Right kidney (tissue), 1 donor: Measurements from ENCODE around the gene DCAF6.
"Not testable (repeated sequence)": the region's sequence is repeated elsewhere in the genome, so short reads cannot be mapped to it uniquely, and the experiment has no call there.

Experiments used
- DNase-seq: peaks from one replicate; pipeline ENCODE4 v3.0.0-alpha.2; 2016

Gene DCAF6

DNA sequence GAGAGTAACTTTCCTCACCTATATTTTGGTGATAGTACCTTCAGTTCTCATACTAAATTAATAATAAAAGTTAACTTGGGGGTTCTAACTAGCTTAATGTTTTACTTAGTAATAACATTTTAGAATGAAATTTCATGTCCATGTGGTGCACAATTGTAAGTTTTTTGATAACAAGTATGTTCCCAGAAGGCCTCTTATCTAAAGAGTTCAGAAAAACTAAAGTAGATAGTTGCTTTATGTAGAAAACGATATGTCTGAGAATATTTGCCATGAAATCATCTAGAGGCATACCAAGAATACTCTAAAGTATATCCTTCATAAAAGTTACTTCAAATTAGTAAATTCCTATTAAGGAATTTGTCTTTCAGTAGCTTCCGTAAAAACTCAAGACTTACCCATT, 12.4 kb upstream of the DCAF6 start:
- DNase-seq, result no peak

DNA sequence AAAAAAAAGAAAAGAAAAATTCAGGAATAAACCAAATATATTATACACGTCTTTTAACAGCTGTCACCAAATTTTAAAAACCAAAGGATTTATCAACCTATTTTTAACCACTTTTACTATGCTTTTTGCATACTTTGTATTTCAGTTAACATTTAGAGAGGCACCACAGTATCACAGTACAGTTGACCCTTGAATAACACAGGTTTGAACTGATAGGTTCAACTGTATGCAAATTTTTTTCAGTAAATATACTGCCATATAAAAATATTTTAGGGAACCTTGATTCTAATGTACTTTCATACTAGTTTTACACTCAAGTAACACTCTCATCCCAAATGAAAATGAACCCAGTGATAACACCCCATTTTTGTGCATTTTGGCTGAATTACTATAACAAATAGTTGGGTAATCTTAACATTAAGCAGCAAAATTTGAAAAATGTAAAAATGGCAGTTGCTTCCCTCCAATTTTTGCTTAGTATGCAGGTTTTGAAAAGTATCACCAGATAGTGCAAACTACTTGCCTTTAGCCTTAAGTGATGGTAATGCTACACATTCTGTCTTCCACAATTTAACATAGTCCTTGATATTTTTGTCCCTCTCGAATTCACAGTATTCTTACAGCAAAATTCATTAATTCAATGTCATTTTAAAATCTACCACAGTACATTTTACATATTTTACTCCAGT, 11.8 kb upstream of the DCAF6 start:
- no peak for DNase-seq

DNA sequence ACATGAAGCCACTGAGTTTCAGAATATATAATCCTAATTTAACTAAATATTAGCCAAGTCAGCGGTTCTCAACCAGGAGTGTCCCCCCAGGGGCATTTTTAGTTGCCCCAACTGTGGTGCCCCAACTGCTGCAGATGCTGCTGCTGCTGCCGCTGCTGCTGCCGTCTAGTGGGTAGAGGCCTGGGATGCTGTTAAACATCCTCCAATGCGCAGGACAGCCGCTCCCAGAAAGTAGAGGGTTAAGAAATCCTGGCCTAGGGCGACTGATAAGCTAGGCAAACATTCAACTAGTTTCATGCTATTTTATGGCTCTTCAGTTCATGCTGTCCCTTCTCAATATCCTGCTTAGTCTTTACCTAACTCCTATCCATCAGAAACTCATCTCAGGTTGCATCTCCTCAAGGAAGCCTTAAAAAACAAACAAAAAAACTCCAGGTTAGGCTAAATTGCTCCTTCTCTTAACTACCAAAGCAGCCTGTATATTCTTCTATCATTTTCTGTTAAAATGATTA, 9.9 kb upstream of the DCAF6 start:
- peak; percentile 23 for DNase-seq

DNA sequence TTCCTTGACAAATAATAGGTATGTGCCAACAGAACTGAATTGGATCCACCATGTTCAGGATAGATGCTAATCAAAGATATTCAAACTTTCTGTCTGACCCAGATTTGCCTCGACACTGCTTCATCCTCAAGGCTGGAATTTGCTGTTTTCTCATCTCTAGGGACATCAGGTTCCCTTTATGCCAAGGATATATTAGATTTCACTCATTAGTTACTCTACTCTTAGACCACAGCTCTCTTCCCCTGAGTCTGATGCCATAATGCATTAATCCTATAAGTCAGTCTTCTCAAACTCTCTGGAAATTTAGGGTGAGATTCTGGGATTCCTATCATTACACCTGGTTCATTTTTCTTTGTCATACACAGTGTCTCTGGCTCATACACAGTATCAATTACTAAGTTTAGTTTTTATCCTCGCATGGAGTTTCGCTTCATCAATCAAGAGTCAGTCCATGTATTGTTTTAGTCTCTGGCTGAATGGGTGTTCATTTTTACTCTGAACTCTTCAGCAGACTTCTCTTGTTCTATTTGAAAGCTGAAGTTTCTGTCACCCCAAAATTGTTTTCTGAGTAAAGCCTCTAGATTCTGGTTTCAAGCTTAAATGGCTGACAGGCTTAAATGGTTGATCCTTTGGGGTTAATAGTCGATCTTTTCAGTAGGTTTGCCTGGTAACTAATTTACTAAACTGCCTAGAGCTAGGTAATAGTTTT, 9.3 kb upstream of the DCAF6 start:
- DNase-seq, result peak; percentile 19

DNA sequence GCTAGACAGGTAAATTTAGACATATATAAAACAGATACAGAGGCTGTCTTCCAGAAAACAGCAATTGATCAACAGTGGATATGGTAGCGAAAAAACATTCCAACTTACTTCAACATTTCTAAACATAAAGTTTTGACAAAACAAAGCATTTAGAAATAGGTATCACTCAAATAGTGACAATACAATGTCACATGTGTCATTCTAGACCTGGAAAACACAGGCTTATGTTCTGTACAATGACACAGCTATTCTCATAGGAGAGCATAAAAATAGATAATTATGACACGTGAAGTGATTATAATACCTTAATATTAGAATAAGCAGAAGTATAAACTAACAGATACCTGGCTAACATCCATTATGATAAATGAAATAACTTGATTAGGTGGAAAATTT, 8.0 kb upstream of the DCAF6 start:
- DNase-seq, result no peak

DNA sequence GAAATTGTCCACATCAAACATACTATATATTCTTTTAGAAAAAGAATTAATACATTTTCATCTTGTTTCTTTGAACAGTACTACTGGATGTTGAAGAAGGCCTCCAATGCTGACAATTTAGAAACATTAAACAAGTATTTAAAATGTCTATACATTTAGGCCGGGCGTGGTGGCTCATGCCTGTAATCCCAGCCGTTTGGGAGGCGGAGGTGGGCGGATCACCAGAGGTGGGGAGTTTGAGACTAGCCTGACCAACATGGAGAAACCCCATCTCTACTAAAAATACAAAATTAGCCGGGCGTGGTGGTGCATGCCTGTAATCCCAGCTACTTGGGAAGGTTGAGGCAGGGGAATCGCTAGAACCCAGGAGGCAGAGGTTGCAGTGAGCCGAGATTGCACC, 7.6 kb upstream of the DCAF6 start:
- DNase-seq, result not testable (repeated sequence)

DNA sequence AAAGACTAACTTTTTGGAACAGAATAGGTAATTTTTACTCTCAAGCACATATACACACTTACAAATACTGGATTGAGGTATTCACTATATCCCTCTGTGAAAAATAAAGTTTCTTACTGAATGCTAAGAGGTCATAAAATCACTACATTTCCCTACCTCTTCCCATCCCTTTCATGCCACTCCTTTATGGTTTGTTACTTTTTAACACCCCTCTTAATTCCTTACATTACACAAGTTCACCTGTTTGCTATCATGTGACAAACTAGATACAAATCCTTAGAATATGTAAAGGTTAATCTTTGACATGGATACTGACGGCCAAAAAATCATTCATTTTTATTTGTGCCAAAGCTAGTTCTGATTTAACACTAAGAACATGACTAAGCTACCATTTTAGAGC, 6.8 kb upstream of the DCAF6 start:
- no peak for DNase-seq

DNA sequence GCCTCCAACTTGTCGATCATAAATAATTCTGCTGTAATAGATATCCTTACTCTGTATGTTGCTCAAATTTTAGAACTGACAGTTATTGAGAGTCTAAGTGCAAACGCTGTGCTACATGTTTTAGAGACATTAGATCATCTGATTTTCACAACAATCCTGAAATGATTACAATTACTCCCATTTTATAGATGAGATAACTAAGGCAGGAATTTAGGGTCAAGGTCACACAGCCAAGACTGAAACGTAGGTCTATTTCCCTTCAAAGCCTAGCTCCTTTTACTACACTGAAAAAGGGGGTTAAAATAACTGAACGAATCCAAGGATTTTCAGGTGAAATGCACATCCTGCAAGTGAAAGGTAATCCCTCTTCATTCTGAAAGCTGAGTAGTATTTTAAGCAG, 2.7 kb upstream of the DCAF6 start:
- DNase-seq, result no peak

DNA sequence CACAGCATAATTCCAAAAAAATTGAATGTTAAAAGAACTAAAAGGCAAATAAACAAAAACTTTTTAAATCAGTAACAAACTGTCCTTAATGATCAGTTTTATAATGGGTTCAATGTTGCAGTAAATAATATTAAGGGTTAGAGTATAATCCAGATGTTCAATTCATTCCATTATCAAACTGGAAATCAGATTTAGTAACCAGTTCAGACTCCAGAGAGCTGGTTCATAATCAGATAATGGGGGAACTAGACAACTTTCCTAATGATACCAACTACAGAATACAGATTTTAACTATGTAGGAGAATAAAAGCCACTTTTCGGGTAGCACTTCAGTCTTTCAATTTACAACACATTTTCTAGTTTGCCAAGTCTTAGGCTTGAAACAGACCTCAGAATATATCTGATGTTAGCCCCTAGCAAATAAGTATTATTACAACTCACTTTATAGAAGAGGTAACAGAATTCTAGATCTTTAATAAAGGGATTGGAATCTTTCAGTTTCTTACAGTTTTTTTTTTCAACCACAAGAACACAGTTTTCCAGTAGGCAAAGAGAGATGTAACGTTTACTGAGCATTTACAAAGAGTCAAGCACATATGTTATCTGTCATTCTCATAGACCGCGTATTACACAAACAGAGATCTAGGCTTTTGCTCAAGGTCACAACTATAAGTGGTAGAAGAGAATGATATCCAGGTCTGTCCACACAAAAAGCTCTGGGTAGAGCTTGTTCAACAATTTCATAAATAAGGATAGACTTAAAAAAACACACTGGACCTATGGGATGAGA, 1.9 kb upstream of the DCAF6 start:
- no peak for DNase-seq

DNA sequence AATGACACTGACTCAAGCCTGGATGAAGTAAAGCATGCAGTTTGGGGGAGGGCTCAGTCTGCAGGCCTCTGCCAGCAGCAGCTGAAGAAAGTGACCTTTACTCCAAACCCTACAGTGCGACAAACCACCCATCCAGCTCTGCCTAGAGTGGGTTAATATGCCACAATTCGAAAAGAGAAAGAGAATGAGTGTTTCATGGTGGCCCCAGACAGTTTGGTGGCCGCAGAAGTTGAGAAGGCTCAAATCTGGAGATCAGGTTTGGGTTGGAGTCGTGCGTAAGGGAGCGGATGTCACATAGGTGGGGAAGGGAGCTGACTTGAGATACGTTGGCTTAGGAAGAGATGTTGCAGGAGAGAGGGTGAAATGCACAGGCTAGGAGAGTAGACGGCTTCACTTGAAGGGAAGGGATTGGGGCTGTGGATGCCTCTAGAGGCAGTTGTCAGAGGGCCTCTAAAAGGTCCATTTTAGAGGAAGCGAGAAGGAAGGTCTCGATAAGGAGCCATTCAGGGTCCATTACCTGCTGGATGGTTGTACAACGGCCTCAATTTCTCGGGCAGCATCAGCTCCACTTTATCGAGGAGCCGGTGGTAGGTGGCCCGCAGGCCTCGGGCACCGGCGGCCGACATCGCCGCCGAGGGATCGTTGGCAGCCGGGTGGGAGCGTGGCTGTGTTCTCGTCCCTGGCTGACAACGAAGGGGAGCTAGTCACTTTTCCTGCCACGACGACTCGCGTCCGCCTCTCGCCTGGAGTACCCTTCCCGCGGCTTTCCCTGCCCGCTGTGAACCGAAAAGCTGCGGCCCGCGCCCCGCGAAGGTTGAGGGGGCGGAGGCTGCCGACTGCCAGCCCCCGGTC, 1.0 kb upstream of the DCAF6 start:
- peak; percentile 96 for DNase-seq

DNA sequence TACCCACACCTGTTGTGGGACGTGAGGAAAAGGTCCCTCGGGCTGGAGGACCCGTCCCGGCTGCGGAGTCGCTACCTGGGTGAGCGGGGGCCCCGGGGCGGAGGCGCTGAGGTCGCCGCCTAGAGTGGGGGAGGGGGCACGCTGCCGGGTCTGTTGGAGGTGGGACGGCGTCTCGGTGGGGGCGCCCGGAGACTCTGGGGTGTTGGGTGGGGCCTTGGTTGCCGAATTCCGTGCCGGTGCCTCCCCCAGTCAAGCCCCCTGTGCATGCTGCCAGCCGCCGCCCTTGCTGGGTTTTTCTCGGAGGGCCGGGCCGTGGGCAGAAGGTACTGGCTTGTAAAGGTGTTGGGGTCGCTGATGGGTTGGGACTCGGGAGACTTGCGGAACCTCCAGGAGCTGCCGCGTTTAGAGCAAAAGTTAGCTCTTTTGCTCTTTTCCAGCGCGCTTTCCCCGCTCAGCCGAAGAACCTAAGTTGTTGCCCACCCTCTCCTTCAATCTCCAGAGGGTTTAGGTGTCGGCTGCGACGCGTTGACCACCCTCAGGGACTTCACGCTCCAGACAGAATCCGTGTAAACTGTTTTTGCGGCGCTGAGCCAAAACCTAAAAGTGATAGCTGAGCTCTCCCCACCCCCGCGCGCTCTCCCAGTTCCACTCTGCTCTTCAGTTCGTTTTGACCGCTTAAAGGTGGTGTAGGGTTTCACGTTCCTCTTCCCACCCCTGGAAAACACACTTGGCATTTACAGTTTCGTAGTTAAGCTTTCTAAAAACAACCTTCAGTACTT, 636 bp downstream of the DCAF6 start, which contains the start of gene MPC2:
Gene MPC2 (minus strand): TSS at position 143 of the 779 bp plus-strand sequence. CDS start 1,231 bp downstream, outside the sequence.
- peak; percentile 84 for DNase-seq

DNA sequence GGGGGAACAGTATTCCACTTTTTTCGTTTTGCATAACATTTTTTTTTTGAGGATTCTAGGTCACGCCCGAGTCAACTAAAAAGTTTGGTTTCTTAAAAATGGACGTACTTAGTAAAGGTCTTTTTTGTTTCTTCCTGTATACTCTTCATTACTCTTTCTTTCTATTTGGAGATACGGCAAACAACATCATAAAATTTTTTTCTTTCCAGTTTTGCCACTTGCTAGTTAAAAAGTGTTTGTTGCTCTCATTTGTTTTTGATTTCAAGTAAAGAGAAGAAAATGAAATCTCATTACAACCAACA, 1.2 kb downstream of the DCAF6 start:
- DNase-seq, result no peak

DNA sequence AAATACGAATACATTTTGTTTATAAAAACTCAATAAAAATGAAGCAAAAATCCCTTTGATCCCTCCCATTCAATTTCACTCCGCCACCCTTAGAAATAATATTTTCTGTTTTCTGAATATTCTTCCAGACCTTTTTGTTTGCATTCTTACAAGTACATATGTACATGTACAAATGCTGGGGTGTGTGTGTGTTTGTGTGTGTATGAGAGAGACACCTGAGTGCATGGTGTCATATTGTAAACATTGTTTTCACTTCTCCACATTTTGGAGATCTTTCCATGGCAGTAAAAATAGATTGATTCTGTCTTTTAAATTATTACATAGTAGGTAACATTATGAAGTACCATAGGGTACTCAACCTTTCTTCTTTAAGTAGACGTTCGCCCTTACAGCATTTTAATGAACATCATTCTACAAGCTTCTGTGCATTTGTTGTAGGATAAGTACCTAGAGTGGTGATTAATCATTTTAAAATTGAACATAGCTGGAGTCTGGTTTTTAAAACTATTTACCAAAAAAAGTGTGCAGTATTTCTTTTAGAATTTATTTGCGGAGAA, 1.7 kb downstream of the DCAF6 start:
- no peak for DNase-seq

DNA sequence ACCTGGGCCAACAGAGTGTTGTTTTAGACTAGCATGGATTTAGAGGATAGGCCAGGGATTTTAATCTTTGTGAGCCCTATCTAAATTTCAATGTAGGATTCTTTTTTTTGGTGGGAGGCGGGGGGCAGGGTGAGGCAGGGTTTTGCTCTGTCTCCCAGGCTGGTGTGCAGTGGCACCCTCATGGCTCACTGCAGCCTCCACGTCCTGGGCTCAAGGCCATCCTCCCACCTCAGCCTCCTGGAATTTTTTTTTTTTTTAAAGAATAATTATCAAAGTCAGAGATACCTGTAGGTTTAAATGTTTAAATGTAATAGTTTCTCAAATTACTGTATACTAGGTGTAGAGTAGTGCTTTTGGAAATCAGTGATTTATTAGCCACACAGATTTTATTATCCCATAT, 3.8 kb downstream of the DCAF6 start:
- no peak for DNase-seq

DNA sequence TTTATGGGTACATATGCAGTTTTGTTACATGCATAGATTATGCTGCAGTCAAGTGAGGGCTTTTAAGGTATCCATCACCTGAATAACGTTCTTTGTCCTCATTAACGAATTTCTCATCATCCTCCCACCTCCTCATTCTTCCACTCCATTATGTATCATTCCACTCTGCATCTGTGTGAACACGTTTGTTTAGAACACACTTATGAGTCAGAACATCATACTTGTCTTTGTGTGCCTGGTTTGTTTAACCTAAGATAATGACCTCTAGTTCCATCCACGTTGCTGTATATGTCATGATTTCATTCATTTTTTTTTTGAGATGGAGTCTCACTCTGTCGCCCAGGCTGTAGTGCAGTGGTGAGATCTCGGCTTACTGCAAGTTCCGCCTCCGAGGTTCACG, 7.1 kb downstream of the DCAF6 start:
- no peak for DNase-seq

DNA sequence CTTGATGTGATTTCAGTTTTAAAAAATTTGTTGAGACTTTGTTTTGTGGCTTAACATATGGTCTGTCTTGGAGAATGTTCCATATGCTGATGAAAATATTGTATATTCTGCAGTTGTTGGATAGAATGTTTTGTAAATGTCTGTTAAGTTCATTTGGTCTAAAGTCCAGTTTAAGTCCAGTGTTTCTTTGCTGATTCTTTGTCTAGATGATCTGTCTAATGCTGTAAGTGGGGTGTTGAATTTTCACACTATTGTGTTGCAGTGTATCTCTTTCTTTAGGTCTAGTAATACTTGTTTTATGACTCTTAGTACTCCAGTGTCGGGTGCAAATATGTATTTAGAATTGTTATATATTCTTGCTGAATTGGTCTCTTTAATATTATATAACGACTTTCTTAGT, 11.2 kb downstream of the DCAF6 start:
- DNase-seq, result no peak

DNA sequence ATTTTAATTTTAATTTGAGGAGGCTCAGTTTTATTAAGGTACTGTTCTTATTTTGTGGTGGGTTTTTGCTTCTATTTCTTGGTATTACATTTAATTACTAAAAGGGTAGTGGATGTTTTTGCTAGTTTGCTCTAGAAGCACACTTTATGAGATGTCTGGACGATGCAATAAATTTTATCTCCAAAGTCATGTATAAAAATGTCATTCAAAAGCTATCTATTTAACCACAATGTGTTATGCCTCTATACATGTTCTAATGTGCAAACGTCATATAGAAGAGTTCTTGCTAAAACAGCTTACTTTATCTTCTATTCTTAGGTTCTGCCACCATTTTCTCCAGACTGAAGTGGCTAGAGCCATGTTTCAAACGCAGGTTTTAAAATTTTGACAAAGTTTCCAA, 13.3 kb downstream of the DCAF6 start:
- DNase-seq, result no peak

DNA sequence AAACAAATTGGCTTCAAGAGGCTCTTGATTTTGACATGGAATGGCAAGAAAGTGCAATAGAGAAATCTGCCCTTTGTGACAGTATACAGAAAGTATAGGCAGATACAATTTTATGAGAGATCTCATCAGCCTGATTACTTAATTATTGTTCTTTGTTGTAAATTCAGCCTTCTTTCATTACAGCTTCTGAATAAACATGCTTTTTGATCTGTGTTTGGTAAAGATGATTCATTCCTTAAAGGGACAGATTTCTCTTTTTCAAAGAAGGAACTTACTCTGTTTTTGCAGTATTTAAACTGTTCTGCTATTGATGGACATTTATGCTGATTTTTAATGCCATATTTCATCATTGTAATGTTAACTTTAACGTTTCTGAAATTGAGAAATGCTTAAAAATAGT, 14.1 kb downstream of the DCAF6 start:
- no peak for DNase-seq

DNA sequence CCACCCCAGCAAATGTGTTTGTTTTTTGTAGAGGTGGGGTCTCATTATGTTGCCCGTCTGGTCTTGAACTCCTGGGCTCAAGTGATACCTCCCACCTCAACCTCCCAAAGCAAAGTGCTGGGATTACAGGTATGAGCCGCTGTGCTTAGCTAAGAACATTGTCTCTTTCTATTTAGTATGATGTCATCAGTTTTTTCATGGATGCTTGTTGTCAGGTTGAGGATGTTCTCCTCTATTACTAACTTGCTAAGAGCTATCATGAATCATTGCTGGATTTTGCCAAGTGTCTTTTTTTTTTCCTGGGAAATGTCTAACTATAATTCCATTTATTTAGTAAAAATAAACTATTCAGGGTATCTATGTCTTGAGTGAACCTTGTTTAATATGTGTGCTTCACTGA, 19.4 kb downstream of the DCAF6 start:
- DNase-seq, result no peak

DNA sequence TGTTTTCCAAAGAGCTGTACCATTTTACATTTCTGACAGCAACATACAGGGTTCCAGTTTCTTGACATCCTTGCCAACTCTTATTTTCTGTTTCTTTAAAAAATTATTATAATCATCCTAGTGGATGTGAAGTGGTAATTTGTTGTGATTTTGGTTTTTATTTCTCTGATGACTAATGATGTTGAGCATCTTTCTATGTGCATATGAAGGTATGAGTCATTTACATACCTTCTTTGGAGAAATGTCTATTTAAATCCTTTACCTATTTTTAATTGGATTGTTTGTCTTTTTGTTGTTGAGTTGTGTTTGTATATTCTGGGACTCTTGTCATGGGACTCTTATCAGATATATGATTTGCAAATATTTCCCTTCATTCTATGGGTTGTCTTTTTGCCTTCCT, 21.2 kb downstream of the DCAF6 start:
- no peak for DNase-seq

DNA sequence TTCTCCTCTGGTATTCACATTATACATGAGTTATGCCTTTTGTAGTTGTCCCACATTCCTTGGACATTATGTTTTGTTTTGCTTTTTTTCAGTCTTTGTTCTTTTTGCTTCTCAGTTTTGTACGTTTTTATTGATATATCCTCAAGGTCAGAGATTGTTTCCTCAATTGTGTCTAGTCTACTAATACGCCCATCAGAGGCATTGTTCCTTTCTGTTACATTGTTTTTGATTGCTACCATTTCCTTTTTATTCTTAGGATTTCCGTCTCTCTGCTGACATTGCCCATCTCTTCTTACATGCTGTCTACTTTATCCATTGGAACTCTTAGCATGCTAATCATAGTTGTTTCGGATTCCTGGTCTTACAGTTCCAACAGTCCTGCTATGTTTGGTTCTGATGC, 28.2 kb downstream of the DCAF6 start:
- DNase-seq, result no peak
